ENCODE measurements around the gene RNF41. TPM values are rescaled to one million over a fixed set of nuclear protein-coding genes. Genes with fewer than 3 reads are reported as not detected.

Gene RNF41
- total RNA-seq, 1 experiment from 2014 or later: 57.4 TPM

DNA sequence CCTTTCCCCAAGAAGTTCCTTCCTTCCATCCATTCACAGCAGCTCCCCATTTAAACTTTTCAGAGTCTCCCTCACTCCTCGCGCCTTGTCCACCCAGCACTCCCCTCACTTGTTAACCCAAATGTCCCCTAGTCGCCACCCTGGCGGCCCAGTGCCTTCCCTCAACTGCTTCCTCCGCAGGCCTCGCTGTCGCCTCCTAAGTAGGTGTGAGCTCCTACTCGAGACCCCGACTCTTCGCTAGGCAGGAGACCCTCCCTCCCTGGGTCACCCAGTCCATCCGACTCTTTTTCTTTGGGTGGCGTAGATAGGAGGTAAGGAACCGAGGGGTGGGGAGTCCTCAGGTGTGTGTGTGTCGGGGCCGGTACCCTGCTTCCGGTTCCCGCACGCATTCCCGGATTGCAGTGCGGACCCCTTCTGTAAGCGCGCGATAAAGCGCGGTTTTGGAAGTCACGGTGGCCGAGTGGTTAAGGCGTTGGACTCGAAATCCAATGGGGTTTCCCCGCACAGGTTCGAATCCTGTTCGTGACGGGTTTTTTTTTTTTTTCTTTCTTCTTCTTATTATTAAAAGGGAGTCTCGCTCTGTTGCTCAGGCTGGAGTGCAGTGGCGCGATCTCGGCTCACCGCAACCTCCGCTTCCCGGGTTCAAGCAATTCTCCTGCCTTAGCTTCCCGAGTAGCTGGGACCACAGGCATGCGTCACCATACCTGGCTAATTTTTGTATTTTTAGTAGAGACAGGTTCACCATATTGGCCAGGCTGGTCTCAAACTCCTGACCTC lies 31.6 kb downstream of the RNF41 start:
- DNase-seq (ENCODE audit: low spot score) (peak; percentile 96), ATAC-seq (peak; percentile 54)
- TF ChIP-seq FOXK1 (CRISPR knock-in tag; IDR thresholded peaks at IDR 0.05) (0 out of 2 replicates have a peak, but pooled peaks have one; percentile 36), MXD4 (CRISPR knock-in tag; IDR thresholded peaks at IDR 0.05; ENCODE audit: borderline replicate concordance) (no peak), GABPB1 (CRISPR knock-in tag; IDR thresholded peaks at IDR 0.05) (0 out of 2 replicates have a peak, but pooled peaks have one; percentile 66), NR1H2 (CRISPR knock-in tag; IDR thresholded peaks at IDR 0.05) (0 out of 2 replicates have a peak, but pooled peaks have one; percentile 27), SP1 (CRISPR knock-in tag; conservative IDR thresholded peaks at IDR 0.05) (peak; percentile 37; the same call in 1 of the 2 replicates), CREM (CRISPR knock-in tag; IDR thresholded peaks at IDR 0.05) (peak; percentile 62; the same call in 1 of the 2 replicates), ZNF121 (CRISPR knock-in tag; IDR thresholded peaks at IDR 0.05) (peak; percentile 87), ATF1 (CRISPR knock-in tag; IDR thresholded peaks at IDR 0.05) (0 out of 2 replicates have a peak, but pooled peaks have one; percentile 37), JUN (CRISPR knock-in tag; IDR thresholded peaks at IDR 0.05) (no peak), TEAD4 (CRISPR knock-in tag; IDR thresholded peaks at IDR 0.05) (no peak), FOXP1 (CRISPR knock-in tag; IDR thresholded peaks at IDR 0.05; ENCODE audit: borderline replicate concordance) (peak; percentile 36; the same call in 1 of the 2 replicates)
- TF ChIP-seq, protein P1, sequence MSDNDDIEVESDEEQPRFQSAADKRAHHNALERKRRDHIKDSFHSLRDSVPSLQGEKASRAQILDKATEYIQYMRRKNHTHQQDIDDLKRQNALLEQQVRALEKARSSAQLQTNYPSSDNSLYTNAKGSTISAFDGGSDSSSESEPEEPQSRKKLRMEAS (CRISPR knock-in tag; IDR thresholded peaks at IDR 0.05): peak; percentile 33; the same call in 1 of the 2 replicates
- TF ChIP-seq, protein P2, sequence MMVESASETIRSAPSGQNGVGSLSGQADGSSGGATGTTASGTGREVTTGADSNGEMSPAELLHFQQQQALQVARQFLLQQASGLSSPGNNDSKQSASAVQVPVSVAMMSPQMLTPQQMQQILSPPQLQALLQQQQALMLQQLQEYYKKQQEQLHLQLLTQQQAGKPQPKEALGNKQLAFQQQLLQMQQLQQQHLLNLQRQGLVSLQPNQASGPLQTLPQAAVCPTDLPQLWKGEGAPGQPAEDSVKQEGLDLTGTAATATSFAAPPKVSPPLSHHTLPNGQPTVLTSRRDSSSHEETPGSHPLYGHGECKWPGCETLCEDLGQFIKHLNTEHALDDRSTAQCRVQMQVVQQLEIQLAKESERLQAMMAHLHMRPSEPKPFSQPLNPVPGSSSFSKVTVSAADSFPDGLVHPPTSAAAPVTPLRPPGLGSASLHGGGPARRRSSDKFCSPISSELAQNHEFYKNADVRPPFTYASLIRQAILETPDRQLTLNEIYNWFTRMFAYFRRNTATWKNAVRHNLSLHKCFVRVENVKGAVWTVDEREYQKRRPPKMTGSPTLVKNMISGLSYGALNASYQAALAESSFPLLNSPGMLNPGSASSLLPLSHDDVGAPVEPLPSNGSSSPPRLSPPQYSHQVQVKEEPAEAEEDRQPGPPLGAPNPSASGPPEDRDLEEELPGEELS (CRISPR knock-in tag; IDR thresholded peaks at IDR 0.05): peak; percentile 69; the same call in 1 of the 2 replicates
- TF ChIP-seq, protein P3, sequence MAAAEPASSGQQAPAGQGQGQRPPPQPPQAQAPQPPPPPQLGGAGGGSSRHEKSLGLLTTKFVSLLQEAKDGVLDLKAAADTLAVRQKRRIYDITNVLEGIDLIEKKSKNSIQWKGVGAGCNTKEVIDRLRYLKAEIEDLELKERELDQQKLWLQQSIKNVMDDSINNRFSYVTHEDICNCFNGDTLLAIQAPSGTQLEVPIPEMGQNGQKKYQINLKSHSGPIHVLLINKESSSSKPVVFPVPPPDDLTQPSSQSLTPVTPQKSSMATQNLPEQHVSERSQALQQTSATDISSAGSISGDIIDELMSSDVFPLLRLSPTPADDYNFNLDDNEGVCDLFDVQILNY (CRISPR knock-in tag; IDR thresholded peaks at IDR 0.05): 0 out of 2 replicates have a peak, but pooled peaks have one; percentile 21
- TF ChIP-seq, protein P4, sequence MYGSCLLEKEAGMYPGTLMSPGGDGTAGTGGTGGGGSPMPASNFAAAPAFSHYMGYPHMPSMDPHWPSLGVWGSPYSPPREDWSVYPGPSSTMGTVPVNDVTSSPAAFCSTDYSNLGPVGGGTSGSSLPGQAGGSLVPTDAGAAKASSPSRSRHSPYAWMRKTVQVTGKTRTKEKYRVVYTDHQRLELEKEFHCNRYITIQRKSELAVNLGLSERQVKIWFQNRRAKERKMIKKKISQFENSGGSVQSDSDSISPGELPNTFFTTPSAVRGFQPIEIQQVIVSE (CRISPR knock-in tag; IDR thresholded peaks at IDR 0.05; ENCODE audit: borderline replicate concordance): no peak
- TF ChIP-seq, protein P5, sequence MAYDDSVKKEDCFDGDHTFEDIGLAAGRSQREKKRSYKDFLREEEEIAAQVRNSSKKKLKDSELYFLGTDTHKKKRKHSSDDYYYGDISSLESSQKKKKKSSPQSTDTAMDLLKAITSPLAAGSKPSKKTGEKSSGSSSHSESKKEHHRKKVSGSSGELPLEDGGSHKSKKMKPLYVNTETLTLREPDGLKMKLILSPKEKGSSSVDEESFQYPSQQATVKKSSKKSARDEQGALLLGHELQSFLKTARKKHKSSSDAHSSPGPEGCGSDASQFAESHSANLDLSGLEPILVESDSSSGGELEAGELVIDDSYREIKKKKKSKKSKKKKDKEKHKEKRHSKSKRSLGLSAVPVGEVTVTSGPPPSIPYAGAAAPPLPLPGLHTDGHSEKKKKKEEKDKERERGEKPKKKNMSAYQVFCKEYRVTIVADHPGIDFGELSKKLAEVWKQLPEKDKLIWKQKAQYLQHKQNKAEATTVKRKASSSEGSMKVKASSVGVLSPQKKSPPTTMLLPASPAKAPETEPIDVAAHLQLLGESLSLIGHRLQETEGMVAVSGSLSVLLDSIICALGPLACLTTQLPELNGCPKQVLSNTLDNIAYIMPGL (CRISPR knock-in tag; IDR thresholded peaks at IDR 0.05): peak; percentile 72
- Mint-ChIP-seq H3K27ac (peak overlapping the region; percentile 96), H3K9me3 (no peaks in the 10 kb centered on the region), H3K4me3 (peak overlapping the region; percentile 99), H3K4me1 (peaks cover 30% of the 10 kb centered on the region), H3K27me3 (ENCODE audit: low read depth) (peaks cover 3% of the 10 kb centered on the region; the same call in 1 of the 2 replicates), H3K36me3 (peaks cover 19% of the 10 kb centered on the region)
- ChIA-PET POLR2A (interaction anchor here (0.6 to 3.3 kb wide), 21 partner anchors 9 to 921 kb away, joined by 3 to 30 read pairs (median 4); partner anchors contain the start of genes ANKRD52, CNPY2, COQ10A and ERBB3), CTCF (interaction anchor here (0.7 to 5.2 kb wide), 57 partner anchors 9 to 453 kb away, joined by 3 to 95 read pairs (median 5); partner anchors contain the start of genes ANKRD52, CNPY2, COQ10A and ERBB3)

Measured in WTC11 (cell line).